Liver (tissue), 3 donors: Measurements from ENCODE around the gene IRAG1.

Experiments
- CTCF ChIP-seq: fragments of 150-350 bp; IDR thresholded peaks from 2 replicates; pipeline ENCODE4 v1.5.1; 2017; ENCODE audit warnings: improper control_type of control experiment, low read depth, low read length; ENCODE audit not compliant: missing input control
- GABPA ChIP-seq, 2 donors: IDR thresholded peaks in 1 of 2; conservative IDR thresholded peaks in 1 of 2; 2 replicates each; pipeline ENCODE4 v1.6.1; 2016; ENCODE audit warnings: antibody characterized with exemption in 2 of 2, mild to moderate bottlenecking in 1 of 2, moderate library complexity in 1 of 2
- HNF4G ChIP-seq: IDR thresholded peaks from 2 replicates; pipeline ENCODE4 v1.6.1; 2016; ENCODE audit warnings: antibody characterized with exemption
- TAF1 ChIP-seq: conservative IDR thresholded peaks from 2 replicates; pipeline ENCODE4 v1.6.1; 2016; ENCODE audit warnings: antibody characterized with exemption, mild to moderate bottlenecking
- ZBTB33 ChIP-seq: IDR thresholded peaks from 2 replicates; pipeline ENCODE4 v1.6.1; 2016; ENCODE audit warnings: antibody characterized with exemption
- donor health status: healthy.
- donor health status: healthy.

GRCh38 chr11:10646681-10647355 lies 46.7 kb downstream of the IRAG1 start:
- TF ChIP-seq ZBTB33, result no peak
- no peak for TF ChIP-seq CTCF
- TF ChIP-seq TAF1, result no peak
- TF ChIP-seq HNF4G, result no peak
- no peak for TF ChIP-seq GABPA (IDR thresholded peaks at IDR 0.05 in 1 of 2, conservative IDR thresholded peaks at IDR 0.05 in 1 of 2)
